H9 (cell line): Measurements from ENCODE around the gene METTL4. TPM values are rescaled to one million over a fixed set of nuclear protein-coding genes. Genes with fewer than 3 reads are reported as not detected.

Experiments
- DNase-seq: peaks from one replicate; pipeline ENCODE4 v3.0.0-alpha.2; 2017
- H2AFZ ChIP-seq: one replicate; pipeline ENCODE4 v1.6.1; 2013; ENCODE audit warnings: mild to moderate bottlenecking, low read length, control low read depth, moderate library complexity
- H2AK5ac ChIP-seq: 2 replicates; pipeline ENCODE4 v1.6.1; 2013; ENCODE audit warnings: low read length, control low read depth, mixed read lengths; ENCODE audit not compliant: insufficient read length
- H2BK120ac ChIP-seq: one replicate; pipeline ENCODE4 v1.6.1; 2013; ENCODE audit warnings: low read depth, mild to moderate bottlenecking, low read length, control low read depth, inconsistent platforms; ENCODE audit not compliant: poor library complexity, severe bottlenecking
- H2BK12ac ChIP-seq: 2 replicates; pipeline ENCODE4 v1.6.1; 2013; ENCODE audit warnings: low read length, control low read depth, mixed read lengths, low read depth; ENCODE audit not compliant: insufficient read length
- H2BK15ac ChIP-seq: 2 replicates; pipeline ENCODE4 v1.6.1; 2013; ENCODE audit warnings: low read depth, low read length, control low read depth
- H2BK20ac ChIP-seq: one replicate; pipeline ENCODE4 v1.6.1; 2013; ENCODE audit warnings: low read depth, mild to moderate bottlenecking, low read length, control low read depth, inconsistent platforms; ENCODE audit not compliant: poor library complexity, severe bottlenecking
- H2BK5ac ChIP-seq: 2 replicates; pipeline ENCODE4 v1.6.1; 2013; ENCODE audit warnings: low read length, control low read depth, mixed read lengths; ENCODE audit not compliant: insufficient read length
- H3K14ac ChIP-seq: 2 replicates; pipeline ENCODE4 v1.6.1; 2013; ENCODE audit warnings: low read length, control low read depth; ENCODE audit not compliant: insufficient read depth
- H3K18ac ChIP-seq: 2 replicates; pipeline ENCODE4 v1.6.1; 2013; ENCODE audit warnings: low read depth, mild to moderate bottlenecking, mixed read lengths, low read length, control low read depth; ENCODE audit not compliant: insufficient read length
- H3K23ac ChIP-seq: 2 replicates; pipeline ENCODE4 v1.6.1; 2013; ENCODE audit warnings: low read length, control low read depth, mixed read lengths, low read depth; ENCODE audit not compliant: insufficient read length
- H3K23me2 ChIP-seq: 2 replicates; pipeline ENCODE4 v1.6.1; 2013; ENCODE audit warnings: low read depth, mild to moderate bottlenecking, mixed read lengths, low read length, control low read depth; ENCODE audit not compliant: insufficient read length, poor library complexity, severe bottlenecking
- H3K27ac ChIP-seq: 2 replicates; pipeline ENCODE4 v1.5.1; 2013; ENCODE audit warnings: low read length, control low read depth, mixed read lengths, low read depth; ENCODE audit not compliant: insufficient read length
- H3K27me3 ChIP-seq: 2 replicates; pipeline ENCODE4 v1.6.1; 2013; ENCODE audit warnings: low read length, control low read depth, inconsistent platforms; ENCODE audit not compliant: insufficient read depth
- H3K4ac ChIP-seq: 2 replicates; pipeline ENCODE4 v1.6.1; 2013; ENCODE audit warnings: low read depth, mild to moderate bottlenecking, control low read depth, inconsistent platforms, low read length, moderate library complexity
- H3K4me1 ChIP-seq: 2 replicates; pipeline ENCODE4 v1.6.1; 2013; ENCODE audit warnings: low read length, control low read depth, inconsistent platforms; ENCODE audit not compliant: insufficient read depth
- H3K4me2 ChIP-seq: 2 replicates; pipeline ENCODE4 v1.6.1; 2013; ENCODE audit warnings: low read length, control low read depth, mixed read lengths; ENCODE audit not compliant: insufficient read length, insufficient read depth
- H3K56ac ChIP-seq: 2 replicates; pipeline ENCODE4 v1.6.1; 2013; ENCODE audit warnings: low read depth, mild to moderate bottlenecking, mixed read lengths, low read length, control low read depth; ENCODE audit not compliant: insufficient read length
- H3K79me1 ChIP-seq: 2 replicates; pipeline ENCODE4 v1.6.1; 2013; ENCODE audit warnings: low read depth, mild to moderate bottlenecking, moderate library complexity, low read length, control low read depth, inconsistent platforms; ENCODE audit not compliant: insufficient read depth, poor library complexity, severe bottlenecking
- H3K79me2 ChIP-seq: 2 replicates; pipeline ENCODE4 v1.6.1; 2013; ENCODE audit warnings: low read length, control low read depth, inconsistent platforms; ENCODE audit not compliant: insufficient read depth
- H3K9ac ChIP-seq: 2 replicates; pipeline ENCODE4 v1.6.1; 2013; ENCODE audit warnings: low read length, control low read depth, mixed read lengths; ENCODE audit not compliant: insufficient read length; ENCODE audit errors: extremely low read depth
- H3K9me3 ChIP-seq: one replicate; pipeline ENCODE4 v1.6.1; 2013; ENCODE audit warnings: low read depth, low read length, inconsistent platforms; ENCODE audit not compliant: control insufficient read depth
- H3T11ph ChIP-seq: one replicate; pipeline ENCODE4 v1.6.1; 2013; ENCODE audit warnings: mild to moderate bottlenecking, low read length, control low read depth, inconsistent platforms
- H4K20me1 ChIP-seq: one replicate; pipeline ENCODE4 v1.6.1; 2013; ENCODE audit not compliant: control insufficient read depth, insufficient read length, insufficient read depth
- H4K5ac ChIP-seq: 2 replicates; pipeline ENCODE4 v1.6.1; 2013; ENCODE audit warnings: low read depth, mild to moderate bottlenecking, mixed read lengths, low read length, control low read depth; ENCODE audit not compliant: insufficient read length
- H4K8ac ChIP-seq: replicated peaks from 2 replicates; pipeline ENCODE4 v1.6.1; 2013; ENCODE audit warnings: low read length, control low read depth, mixed read lengths, low read depth; ENCODE audit not compliant: insufficient read length
- H4K91ac ChIP-seq: 2 replicates; pipeline ENCODE4 v1.6.1; 2013; ENCODE audit warnings: low read depth, mild to moderate bottlenecking, moderate library complexity, mixed read lengths, low read length, control low read depth; ENCODE audit not compliant: insufficient read length
- H3K27ac Mint-ChIP-seq, 3 experiments: 2 replicates in 2 of 3; 3 replicates in 1 of 3; pipeline ENCODE4 v1.8.0; 2020 to 2021; ENCODE audit warnings: mixed read lengths in 3 of 3, mild to moderate bottlenecking in 1 of 3, moderate library complexity in 1 of 3
- H3K27me3 Mint-ChIP-seq: 2 replicates; pipeline ENCODE4 v1.8.0; 2021; ENCODE audit warnings: low read depth, mild to moderate bottlenecking, moderate library complexity, mixed read lengths
- H3K36me3 Mint-ChIP-seq, 3 experiments: 2 replicates in 2 of 3; 3 replicates in 1 of 3; pipeline ENCODE4 v1.8.0; 2020 to 2021; ENCODE audit warnings: low read depth in 3 of 3, mixed read lengths in 3 of 3; ENCODE audit not compliant: insufficient read depth in 1 of 3
- H3K4me1 Mint-ChIP-seq, 2 experiments: 2 replicates each; pipeline ENCODE4 v1.8.0; 2020; ENCODE audit warnings: mixed read lengths in 2 of 2
- H3K4me3 Mint-ChIP-seq, 2 experiments: 2 replicates in 1 of 2; 3 replicates in 1 of 2; pipeline ENCODE4 v1.8.0; 2020 to 2021; ENCODE audit warnings: mild to moderate bottlenecking in 2 of 2, mixed read lengths in 2 of 2, moderate library complexity in 1 of 2
- H3K9me3 Mint-ChIP-seq, 2 experiments: 2 replicates in 1 of 2; 3 replicates in 1 of 2; pipeline ENCODE4 v1.8.0; 2020; ENCODE audit warnings: mild to moderate bottlenecking in 2 of 2, mixed read lengths in 2 of 2, moderate library complexity in 1 of 2
- WGBS: extraction: QIAGEN DNeasy Blood & Tissue Kit; methylation state at CpG from one replicate; pipeline ENCODE4 v1.1.7; 2013; ENCODE audit warnings: missing lambda C conversion rate, low lambda C conversion rate, mixed read lengths; ENCODE audit not compliant: insufficient read length; ENCODE audit errors: extremely low coverage; 5-methylcytosine and 5-hydroxymethylcytosine counted together
- total RNA-seq: library from RNA; stranded (reverse); gene quantifications from 2 replicates; pipeline ENCODE4 v1.2.1, GENCODE V29; 2021
- TF ChIP-seq, protein P1 (sequence below): fragments of 200-600 bp; sonication (generic); conservative IDR thresholded peaks from 3 replicates; pipeline ENCODE4 v1.8.0; 2021; ENCODE audit warnings: antibody characterized with exemption, mild to moderate bottlenecking

Gene METTL4
- total RNA-seq, 1 experiment from 2014 or later, result 14.2 TPM

DNA sequence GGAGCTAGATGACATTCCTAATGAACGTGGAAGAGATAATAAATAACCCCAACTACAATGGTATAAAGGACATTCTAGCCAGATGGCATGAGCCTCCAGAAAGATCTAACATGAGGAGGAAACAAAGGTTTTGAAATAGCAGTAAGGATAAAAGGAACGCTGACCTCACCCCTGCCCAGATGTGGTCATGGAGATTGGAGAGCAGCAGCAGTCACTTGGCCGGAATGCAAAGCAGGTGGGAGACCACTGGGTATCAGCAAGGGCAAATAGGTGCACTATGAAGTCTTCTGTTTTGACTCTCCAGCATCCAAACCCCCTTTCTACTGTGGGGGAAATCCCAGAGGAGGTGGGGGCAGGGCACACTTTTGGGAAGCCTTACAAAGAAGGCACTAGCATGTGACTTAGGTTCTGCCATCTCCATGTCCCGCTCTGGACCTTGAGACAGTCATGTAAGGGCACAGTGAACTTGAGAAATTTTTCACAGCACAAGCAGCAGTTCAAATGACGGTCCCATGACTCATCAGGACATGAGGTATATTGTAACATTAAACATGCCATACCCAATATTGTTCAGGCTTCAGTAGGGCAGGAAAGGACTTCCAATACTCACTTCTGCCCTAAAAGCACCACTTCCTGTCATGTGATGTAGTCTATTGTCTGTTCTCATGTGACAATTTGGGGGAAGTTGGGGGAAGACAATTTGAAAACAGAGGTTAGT is 55.2 kb downstream of the METTL4 start:
- Histone ChIP-seq H3K14ac (no peak overlapping the region), H3K4ac (no peak overlapping the region), H2BK15ac (no peak overlapping the region), H3K23me2 (no peaks in the 10 kb centered on the region), H3K4me1 (no peaks in the 10 kb centered on the region; the same call in 1 of the 2 replicates), H2BK20ac (no peak overlapping the region), H3K9ac (no peak overlapping the region), H2BK120ac (no peak overlapping the region), H3K18ac (no peak overlapping the region), H3K27ac (no peak overlapping the region), H4K20me1 (no peaks in the 10 kb centered on the region), H4K5ac (no peak overlapping the region), H2AFZ (no peak overlapping the region), H2BK12ac (no peak overlapping the region), H3T11ph (no peak overlapping the region), H2BK5ac (no peak overlapping the region), H3K79me1 (no peaks in the 10 kb centered on the region), H4K91ac (no peak overlapping the region), H3K23ac (no peak overlapping the region), H3K4me2 (no peak overlapping the region), H3K56ac (no peak overlapping the region), H4K8ac (no peak overlapping the region), H2AK5ac (no peak overlapping the region), H3K9me3 (no peaks in the 10 kb centered on the region), H3K27me3 (no peaks in the 10 kb centered on the region), H3K79me2 (no peaks in the 10 kb centered on the region)
- Mint-ChIP-seq H3K4me3 (no peak overlapping the region), H3K4me1 (peaks cover 4% of the 10 kb centered on the region in 2 experiments; a peak in 3 of 4 replicates), H3K27ac (peak overlapping the region in 1 of 3 experiments; percentile 68; a peak in 1 of 7 replicates), H3K27me3 (no peaks in the 10 kb centered on the region), H3K36me3 (no peaks in the 10 kb centered on the region), H3K9me3 (no peaks in the 10 kb centered on the region)
- WGBS, result no CpG with 5 or more reads among the region's 5 CpGs
- no peak for DNase-seq
- TF ChIP-seq, protein P1, sequence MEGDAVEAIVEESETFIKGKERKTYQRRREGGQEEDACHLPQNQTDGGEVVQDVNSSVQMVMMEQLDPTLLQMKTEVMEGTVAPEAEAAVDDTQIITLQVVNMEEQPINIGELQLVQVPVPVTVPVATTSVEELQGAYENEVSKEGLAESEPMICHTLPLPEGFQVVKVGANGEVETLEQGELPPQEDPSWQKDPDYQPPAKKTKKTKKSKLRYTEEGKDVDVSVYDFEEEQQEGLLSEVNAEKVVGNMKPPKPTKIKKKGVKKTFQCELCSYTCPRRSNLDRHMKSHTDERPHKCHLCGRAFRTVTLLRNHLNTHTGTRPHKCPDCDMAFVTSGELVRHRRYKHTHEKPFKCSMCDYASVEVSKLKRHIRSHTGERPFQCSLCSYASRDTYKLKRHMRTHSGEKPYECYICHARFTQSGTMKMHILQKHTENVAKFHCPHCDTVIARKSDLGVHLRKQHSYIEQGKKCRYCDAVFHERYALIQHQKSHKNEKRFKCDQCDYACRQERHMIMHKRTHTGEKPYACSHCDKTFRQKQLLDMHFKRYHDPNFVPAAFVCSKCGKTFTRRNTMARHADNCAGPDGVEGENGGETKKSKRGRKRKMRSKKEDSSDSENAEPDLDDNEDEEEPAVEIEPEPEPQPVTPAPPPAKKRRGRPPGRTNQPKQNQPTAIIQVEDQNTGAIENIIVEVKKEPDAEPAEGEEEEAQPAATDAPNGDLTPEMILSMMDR, result no peak
